Fibroblast of lung (primary cell): ENCODE data around the gene CST8. TPM values are rescaled to one million over a fixed set of nuclear protein-coding genes. Genes with fewer than 3 reads are reported as not detected.

Experiments
- DNase-seq, 2 donors: peaks; one replicate each; pipeline versions ENCODE4 v3.0.0 to v3.0.0-alpha.2; 2010; ENCODE audit warnings: low read depth in 2 of 2
- H2AFZ ChIP-seq: 2 replicates; pipeline ENCODE4 v1.5.1; 2012; ENCODE audit warnings: low read length, control low read depth, inconsistent platforms
- H3K27ac ChIP-seq: 2 replicates; pipeline ENCODE4 v1.5.1; 2011; ENCODE audit warnings: low read length, control low read depth; ENCODE audit not compliant: insufficient read depth
- H3K27me3 ChIP-seq: 2 replicates; pipeline ENCODE4 v1.5.1; 2011; ENCODE audit warnings: mild to moderate bottlenecking, low read length; ENCODE audit not compliant: control insufficient read depth, insufficient read depth
- H3K36me3 ChIP-seq: 2 replicates; pipeline ENCODE4 v1.5.1; 2011; ENCODE audit warnings: low read length; ENCODE audit not compliant: control insufficient read depth, insufficient read depth
- H3K4me1 ChIP-seq: 2 replicates; pipeline ENCODE4 v1.5.1; 2011; ENCODE audit warnings: low read length; ENCODE audit not compliant: control insufficient read depth, insufficient read depth; ENCODE audit errors: extremely low read depth
- H3K4me2 ChIP-seq: 2 replicates; pipeline ENCODE4 v1.5.1; 2011; ENCODE audit warnings: low read length, control low read depth; ENCODE audit not compliant: insufficient read depth; ENCODE audit errors: extremely low read depth
- H3K4me3 ChIP-seq, 4 experiments: fragments of 200-600 bp in 1 of 4; sonication (generic) in 1 of 4; replicated peaks in 1 of 4; 2 replicates each; pipeline ENCODE4 v1.5.1; 2011 to 2016; ENCODE audit warnings: low read length in 4 of 4, low read depth in 3 of 4, mild to moderate bottlenecking in 3 of 4, control low read depth in 2 of 4, inconsistent platforms in 1 of 4, mixed read lengths in 1 of 4; ENCODE audit not compliant: insufficient read depth in 1 of 4; ENCODE audit errors: control extremely low read depth in 1 of 4
- H3K79me2 ChIP-seq: 2 replicates; pipeline ENCODE4 v1.5.1; 2012; ENCODE audit warnings: mild to moderate bottlenecking, low read length, inconsistent platforms; ENCODE audit not compliant: control insufficient read depth, insufficient read depth
- H3K9ac ChIP-seq: 2 replicates; pipeline ENCODE4 v1.5.1; 2011; ENCODE audit warnings: mild to moderate bottlenecking, low read length, control low read depth; ENCODE audit not compliant: insufficient read depth
- H3K9me3 ChIP-seq: 2 replicates; pipeline ENCODE4 v1.5.1; 2012; ENCODE audit warnings: low read depth, low read length; ENCODE audit not compliant: control insufficient read depth, insufficient read depth
- H4K20me1 ChIP-seq: 2 replicates; pipeline ENCODE4 v1.5.1; 2011; ENCODE audit warnings: low read length; ENCODE audit not compliant: control insufficient read depth, insufficient read depth; ENCODE audit errors: extremely low read depth
- CTCF ChIP-seq, 2 donors: IDR thresholded peaks in 1 of 2; conservative IDR thresholded peaks in 1 of 2; 1 replicate in 1 of 2; 2 replicates in 1 of 2; pipeline ENCODE4 v1.5.1; 2011 to 2012; ENCODE audit warnings: low read length in 2 of 2, control low read depth in 1 of 2, inconsistent platforms in 1 of 2, low read depth in 1 of 2, mild to moderate bottlenecking in 1 of 2
- EZH2 ChIP-seq: IDR thresholded peaks from 2 replicates; pipeline ENCODE4 v1.5.1; 2012; ENCODE audit warnings: low read length, control low read depth, mild to moderate bottlenecking; ENCODE audit errors: missing control alignments
- polyA plus RNA-seq, 2 donors: library from polyadenylated mRNA; depleted of rRNA in 1 of 2; stranded (reverse) in 1 of 2; unstranded in 1 of 2; fragments of >200 nt; gene quantifications; 2 replicates each; pipeline ENCODE4 v1.2.1, GENCODE V29; 2011 to 2012; ENCODE audit warnings: missing spikeins in 1 of 2
- total RNA-seq: library from RNA; depleted of rRNA; stranded (reverse); fragments of >200 nt; gene quantifications from 2 replicates; pipeline ENCODE4 v1.2.1, GENCODE V29; 2014

Gene CST8
- total and polyA plus RNA-seq, 2 donors (not counting 1 experiment from before 2014, with no cell fraction given) = not detected

DNA sequence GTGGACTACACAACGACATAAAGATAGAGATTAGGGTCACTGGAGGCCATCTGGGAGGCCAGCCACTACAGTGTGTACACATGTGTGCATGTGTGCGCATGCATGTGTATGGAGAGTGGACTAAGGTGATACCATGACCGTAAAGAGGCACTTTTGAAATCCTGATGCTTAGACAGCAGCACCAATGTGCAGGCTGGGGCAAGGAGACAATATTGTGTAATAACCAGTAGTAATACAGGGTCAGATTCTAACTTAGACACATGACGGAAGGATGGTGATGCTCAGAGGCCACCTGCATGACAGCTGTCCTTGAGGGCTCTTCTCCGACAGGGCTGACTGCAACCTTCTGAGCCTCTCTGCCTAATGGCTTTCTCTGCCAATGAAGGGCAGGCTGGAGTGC lies 51.9 kb downstream of the CST8 start:
- H3K27me3 ChIP-seq = no peaks in the 10 kb centered on the region
- no peaks in the 10 kb centered on the region for H3K9me3 ChIP-seq
- H3K79me2 ChIP-seq = no peaks in the 10 kb centered on the region
- no peak overlapping the region for H3K27ac ChIP-seq
- H3K36me3 ChIP-seq = no peaks in the 10 kb centered on the region
- H4K20me1 ChIP-seq = no peaks in the 10 kb centered on the region
- no peak for DNase-seq
- H3K4me3 ChIP-seq = no peak overlapping the region
- H3K4me1 ChIP-seq = no peaks in the 10 kb centered on the region
- no peak overlapping the region for H3K4me2 ChIP-seq
- no peak overlapping the region for H2AFZ ChIP-seq
- no peak overlapping the region for H3K9ac ChIP-seq
- TF ChIP-seq CTCF (conservative IDR thresholded peaks at IDR 0.05 in 1 of 2, IDR thresholded peaks at IDR 0.05 in 1 of 2; ENCODE audit: low read depth in 1 of 2, low read length in 2 of 2) (no peak), EZH2 (no peak)

DNA sequence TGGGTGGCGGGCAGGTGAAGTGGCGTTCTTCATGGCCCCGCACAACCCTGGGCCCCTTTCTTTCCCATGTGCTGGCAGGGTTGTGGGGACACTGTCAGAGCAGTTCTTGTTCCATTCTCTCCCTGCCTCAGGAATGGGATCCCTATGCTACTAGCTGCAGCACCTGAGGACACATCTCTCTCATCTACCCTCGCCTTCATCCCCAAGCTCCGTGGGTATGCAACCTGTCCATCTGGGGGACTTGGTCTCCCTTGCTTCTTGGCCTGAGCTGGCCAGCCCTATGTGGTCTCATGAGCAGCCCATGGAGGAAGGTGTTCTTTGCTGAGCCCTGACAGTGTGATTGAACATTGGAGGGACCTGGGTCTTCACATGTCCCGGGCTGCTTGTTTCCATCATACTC lies 53.2 kb downstream of the CST8 start:
- TF ChIP-seq EZH2 = no peak
- TF ChIP-seq CTCF (conservative IDR thresholded peaks at IDR 0.05 in 1 of 2, IDR thresholded peaks at IDR 0.05 in 1 of 2; ENCODE audit: low read depth in 1 of 2, low read length in 2 of 2) = no peak
- no peaks in the 10 kb centered on the region for H3K79me2 ChIP-seq
- no peak overlapping the region for H3K4me3 ChIP-seq
- H3K27ac ChIP-seq = no peak overlapping the region
- H3K36me3 ChIP-seq = no peaks in the 10 kb centered on the region
- no peaks in the 10 kb centered on the region for H3K27me3 ChIP-seq
- H2AFZ ChIP-seq = no peak overlapping the region
- H3K9me3 ChIP-seq = no peaks in the 10 kb centered on the region
- no peak overlapping the region for H3K9ac ChIP-seq
- DNase-seq = no peak
- H3K4me2 ChIP-seq = no peak overlapping the region
- no peaks in the 10 kb centered on the region for H3K4me1 ChIP-seq
- H4K20me1 ChIP-seq = no peaks in the 10 kb centered on the region

Other genes with a start within 250 kb of the CST8 start
- 17.2 and 20.0 TPM in 2 replicates for gene NXT1, start 140.3 kb upstream of the CST8 start, total RNA-seq
- gene NXT1, start 140.3 kb upstream of the CST8 start, polyA plus RNA-seq = 14.1 and 23.4 TPM in 2 replicates
- gene GZF1, start 128.9 kb upstream of the CST8 start, total RNA-seq = 21.5 and 28.0 TPM in 2 replicates
- 10.8 and 11.2 TPM in 2 replicates for gene GZF1, start 128.9 kb upstream of the CST8 start, polyA plus RNA-seq
- 7.7 and 12.6 TPM in 2 replicates for gene NAPB, start 69.6 kb upstream of the CST8 start, total RNA-seq
- 3.3 and 5.1 TPM in 2 replicates for gene NAPB, start 69.6 kb upstream of the CST8 start, polyA plus RNA-seq
- not detected in 2 replicates for gene CSTL1, start 51.4 kb upstream of the CST8 start, total RNA-seq
- gene CSTL1, start 51.4 kb upstream of the CST8 start, polyA plus RNA-seq = not detected in 2 replicates
- not detected in 2 replicates for gene CST11, start 38.2 kb upstream of the CST8 start, total RNA-seq
- not detected in 2 replicates for gene CST11, start 38.2 kb upstream of the CST8 start, polyA plus RNA-seq
- gene CST9L, start 77.4 kb downstream of the CST8 start, total RNA-seq = not detected in 2 replicates
- not detected in 2 replicates for gene CST9L, start 77.4 kb downstream of the CST8 start, polyA plus RNA-seq
- not detected in 2 replicates for gene CST9, start 114.8 kb downstream of the CST8 start, total RNA-seq
- gene CST9, start 114.8 kb downstream of the CST8 start, polyA plus RNA-seq = not detected in 2 replicates
- gene CST3, start 146.8 kb downstream of the CST8 start, total RNA-seq = 135 and 162 TPM in 2 replicates
- 136 and 180 TPM in 2 replicates for gene CST3, start 146.8 kb downstream of the CST8 start, polyA plus RNA-seq
- 0.17 TPM in 1 of 2 replicates, not detected in the other for gene CST4, start 197.9 kb downstream of the CST8 start, total RNA-seq
- gene CST4, start 197.9 kb downstream of the CST8 start, polyA plus RNA-seq = 0.16 TPM in 1 of 2 replicates, not detected in the other